Brain pericyte (primary cell): ENCODE results near the gene AADAT.

ENCODE experiments used
- DNase-seq: peaks from one replicate; pipeline ENCODE4 v3.0.0-alpha.2; 2012; ENCODE audit warnings: low read depth, low spot score

The AADAT gene

DNA sequence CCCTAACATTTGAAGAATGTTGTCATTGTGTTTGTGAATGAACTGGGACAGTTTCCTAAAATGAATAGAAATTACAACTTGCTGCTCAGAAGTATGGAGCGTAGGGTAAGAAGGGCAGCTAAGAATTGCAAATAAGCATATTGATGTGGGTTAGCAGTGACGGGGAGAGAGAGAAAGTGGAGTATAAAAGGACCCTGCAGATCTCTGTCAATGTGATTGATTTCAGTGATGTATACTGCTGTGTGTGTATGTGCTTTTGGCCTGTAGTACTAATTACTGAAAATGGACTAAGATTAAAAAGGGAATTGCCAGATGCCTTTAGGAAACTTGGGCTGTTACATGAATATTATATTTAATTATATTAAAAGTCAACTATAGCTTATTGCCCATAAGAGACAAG is 55.8 kb downstream of the AADAT start:
- no peak for DNase-seq

DNA sequence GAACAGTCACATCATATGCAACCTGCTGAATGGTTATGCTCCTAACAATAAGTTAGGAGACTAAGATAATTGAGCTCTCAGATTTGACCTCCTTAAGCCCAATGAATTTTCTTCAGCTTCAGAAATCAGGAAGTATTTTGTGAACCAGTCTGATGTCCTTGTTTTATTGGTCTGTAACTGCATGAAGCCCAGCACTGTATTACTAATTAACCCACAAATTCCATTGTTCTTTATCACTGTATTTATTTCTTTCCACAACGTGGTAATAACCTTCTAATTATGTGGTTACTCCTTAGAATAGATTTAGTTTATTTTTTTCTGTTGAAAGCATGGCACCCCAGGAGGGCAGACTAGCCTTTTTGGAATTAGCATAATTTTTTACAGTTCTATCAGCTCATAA is 59.6 kb downstream of the AADAT start:
- no peak for DNase-seq

DNA sequence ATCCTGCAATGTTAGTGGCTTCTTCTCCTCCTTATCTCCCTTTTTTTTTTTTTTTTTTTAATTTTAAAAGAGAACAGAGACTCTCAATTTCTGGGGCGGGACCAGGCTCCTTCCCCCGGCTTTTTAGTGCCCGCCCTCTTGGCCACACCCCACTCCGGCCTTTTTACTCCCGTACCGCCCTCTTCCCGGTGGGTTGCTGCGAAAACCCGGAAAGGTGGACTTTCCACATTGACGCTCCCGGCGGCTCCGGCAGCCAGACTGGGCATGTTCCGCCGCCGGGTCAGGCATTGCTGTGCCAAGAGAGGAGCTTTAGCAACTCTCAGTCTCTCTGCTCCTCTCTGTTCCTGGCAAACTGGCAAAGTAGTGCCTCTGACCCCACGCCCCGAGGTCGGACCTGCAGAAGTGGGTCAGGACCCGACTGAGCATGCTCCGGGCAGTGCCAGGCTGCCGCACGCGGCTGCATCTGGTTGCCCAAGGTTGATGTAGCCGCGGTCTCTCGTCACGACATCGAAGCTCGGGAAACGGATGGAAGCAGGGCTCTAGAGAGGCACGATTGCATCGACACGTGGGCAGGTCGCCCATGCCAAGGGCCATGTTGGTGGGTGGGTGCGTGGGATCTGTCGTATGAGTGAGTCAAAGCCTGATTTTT is 62.5 kb downstream of the AADAT start:
- peak; percentile 87 for DNase-seq

DNA sequence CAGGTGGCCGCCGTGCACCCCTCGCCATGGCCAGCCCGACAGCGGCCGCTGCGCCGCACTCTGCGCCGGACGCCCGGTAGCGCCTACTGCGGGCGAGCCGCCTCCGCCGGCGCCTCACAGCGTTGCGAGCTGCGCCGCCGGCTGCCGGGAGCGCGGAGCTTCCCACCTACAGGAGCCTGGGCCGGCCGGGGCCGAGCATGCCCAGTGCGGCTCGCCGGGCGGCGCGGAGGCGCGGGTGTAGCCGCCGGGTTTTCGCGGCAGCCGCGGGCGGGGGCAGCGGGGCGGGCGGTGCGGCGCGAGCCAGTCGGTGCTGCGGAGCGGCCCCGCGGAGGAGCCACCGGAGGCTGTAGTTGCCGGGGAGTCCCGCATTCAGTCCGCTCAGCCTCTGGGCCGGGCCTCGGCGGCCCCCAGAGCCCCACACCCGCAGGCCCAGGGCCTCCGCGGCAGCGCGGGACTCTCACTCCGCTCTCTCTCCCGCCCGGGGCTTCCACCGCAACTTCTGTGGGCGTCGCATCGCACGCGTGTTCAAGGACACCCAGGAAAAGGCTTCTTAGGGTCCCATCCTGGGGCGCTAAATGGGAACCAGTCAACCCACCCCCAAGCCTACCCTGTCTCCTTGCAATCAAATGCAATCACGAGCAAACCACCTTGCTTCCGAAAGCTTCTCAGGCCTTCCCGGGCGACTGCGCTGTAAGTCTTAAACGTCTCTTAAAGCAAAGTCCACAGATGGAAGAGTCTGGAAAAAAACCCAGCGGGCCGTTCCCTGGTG is 63.3 kb downstream of the AADAT start, which contains the start of gene MFAP3L:
Gene MFAP3L (minus strand): TSS at position 143 of the 769 bp plus-strand sequence. CDS start 20,518 bp downstream, outside the sequence.
- peak; percentile 20 for DNase-seq

DNA sequence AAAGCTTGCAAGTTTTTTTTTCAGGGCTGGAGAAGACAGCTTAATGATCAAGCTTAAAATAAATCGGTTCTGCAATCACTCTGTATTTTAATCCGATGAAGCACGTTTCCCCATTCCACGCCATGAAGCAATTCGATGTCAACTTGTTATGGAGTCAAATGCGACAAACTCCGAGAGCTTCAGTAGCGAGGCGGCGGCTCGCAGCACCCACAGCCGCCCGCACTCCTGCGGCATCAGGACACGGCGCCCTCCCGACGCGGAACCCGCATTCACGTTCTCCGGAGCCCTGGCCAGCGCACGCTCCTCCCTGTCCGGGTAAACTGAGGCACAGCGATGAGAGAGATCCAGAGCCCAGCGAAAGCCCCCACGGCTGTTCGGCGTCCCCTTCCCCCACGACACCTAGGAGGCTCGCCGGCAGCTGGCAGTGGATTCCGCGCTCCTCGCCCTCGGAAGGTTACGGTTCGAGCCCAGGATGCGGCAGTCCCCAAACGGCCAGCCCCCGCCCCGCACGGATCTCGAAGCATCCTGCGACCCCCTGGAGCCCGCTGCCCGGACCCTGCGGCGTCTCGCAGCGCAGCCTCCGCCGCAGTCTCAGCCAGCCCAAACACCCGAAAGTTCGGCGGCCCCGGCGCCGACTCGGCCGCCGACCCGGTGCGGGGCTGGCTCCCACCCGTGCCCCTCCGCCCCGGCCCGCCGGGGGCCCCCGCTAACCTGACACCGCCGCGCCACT is 64.1 kb downstream of the AADAT start:
- no peak for DNase-seq

DNA sequence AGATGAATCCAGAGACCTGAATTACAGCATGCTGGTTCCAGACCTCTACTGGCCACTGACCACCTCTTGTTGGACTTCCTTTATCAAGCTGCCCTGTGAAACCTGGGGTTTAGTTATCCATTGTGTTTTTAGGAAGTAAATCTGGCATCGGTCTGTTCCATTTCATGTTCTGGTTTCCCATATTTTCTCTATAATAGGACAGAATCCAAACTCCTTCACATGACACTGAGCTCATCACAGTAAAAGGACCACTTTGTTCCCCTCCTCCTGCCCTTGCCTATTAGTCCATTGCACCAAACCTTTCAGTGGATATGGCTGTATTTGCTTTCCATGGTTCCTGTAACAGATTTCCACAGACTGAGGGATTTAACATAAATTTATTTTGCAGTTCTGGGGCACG is 67.5 kb downstream of the AADAT start:
- no peak for DNase-seq

DNA sequence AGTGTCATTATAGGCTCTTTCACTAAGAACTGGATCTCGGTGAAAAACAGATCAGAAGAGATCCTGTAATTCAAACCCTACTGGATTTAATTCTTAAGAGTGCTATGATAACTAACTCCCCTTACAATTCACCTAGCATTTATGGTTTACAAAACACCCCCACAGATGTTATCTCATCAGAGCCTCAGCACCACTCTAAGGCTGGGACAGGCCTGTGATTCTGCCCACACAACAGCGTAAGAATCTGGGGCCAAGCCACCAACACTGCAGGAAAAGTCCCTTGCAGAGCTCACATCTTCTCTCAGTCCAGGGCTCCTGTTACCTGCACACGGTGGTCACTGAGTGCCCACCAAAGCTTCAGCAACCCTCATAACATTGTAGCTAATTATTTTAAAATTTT is 72.5 kb downstream of the AADAT start:
- no peak for DNase-seq

DNA sequence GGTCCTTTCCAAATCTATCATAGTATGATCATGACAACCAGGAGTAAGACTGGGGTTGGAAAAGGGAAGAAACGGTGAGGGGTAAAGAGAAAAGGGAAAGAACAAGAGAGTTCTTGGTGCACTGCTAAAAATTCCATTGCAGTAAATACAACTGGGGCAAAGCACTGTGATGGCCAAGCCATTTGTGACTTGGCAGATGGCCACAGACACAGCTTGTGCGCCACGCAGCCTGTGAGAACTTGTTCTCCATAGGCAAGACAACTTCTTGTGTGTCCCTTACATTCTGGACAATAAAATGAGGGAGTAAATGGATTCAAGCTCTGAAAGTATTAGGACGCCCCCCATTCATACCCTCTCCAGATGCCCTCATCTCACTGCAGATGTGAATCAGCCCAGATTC is 74.5 kb downstream of the AADAT start:
- no peak for DNase-seq

DNA sequence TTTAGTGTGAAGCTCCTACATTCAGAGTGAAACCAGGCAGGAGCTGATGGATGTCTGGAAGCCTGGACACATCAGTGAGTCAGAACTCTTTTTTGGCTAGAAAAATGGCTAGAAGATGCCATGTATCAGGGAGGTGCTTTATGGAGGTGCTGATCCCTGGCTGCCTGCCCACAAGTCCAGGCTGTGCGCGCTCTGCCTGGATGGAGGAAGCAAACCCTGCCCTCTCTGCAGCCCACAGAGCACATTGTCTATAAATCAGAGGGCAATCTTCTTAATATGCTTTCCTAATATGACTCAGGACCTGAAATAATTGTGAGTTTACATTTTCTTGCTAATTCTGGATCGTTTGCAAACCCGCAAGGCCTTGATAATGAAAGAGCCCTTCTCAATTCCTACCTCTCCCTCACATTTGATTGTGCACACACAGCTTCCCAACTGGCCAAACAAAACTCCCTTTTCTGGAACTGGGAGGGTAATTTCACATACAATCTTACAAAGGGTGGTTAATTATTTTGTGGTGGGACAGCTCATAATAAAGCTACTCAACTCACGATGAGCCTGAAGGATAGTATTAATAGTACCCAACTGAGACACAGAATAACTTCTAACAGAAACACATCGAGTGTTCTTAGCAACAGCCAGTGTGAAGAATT is 75.3 kb downstream of the AADAT start:
- DNase-seq: no peak

DNA sequence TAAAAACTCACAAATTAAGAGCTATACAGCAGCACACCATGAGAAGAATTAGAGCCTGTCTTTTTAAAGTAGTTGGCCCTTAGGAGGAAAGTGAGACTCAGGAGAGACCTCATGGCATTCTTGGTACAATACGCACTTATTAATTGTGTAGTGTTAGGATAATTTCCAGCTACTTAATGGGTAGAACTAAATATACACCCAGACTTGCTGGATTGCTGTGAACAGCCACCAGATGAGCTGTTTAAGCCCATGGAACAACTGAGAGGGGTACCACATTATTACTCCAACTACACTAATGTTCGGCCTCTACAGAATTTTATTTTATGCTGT is 77.2 kb downstream of the AADAT start:
- DNase-seq: no peak

DNA sequence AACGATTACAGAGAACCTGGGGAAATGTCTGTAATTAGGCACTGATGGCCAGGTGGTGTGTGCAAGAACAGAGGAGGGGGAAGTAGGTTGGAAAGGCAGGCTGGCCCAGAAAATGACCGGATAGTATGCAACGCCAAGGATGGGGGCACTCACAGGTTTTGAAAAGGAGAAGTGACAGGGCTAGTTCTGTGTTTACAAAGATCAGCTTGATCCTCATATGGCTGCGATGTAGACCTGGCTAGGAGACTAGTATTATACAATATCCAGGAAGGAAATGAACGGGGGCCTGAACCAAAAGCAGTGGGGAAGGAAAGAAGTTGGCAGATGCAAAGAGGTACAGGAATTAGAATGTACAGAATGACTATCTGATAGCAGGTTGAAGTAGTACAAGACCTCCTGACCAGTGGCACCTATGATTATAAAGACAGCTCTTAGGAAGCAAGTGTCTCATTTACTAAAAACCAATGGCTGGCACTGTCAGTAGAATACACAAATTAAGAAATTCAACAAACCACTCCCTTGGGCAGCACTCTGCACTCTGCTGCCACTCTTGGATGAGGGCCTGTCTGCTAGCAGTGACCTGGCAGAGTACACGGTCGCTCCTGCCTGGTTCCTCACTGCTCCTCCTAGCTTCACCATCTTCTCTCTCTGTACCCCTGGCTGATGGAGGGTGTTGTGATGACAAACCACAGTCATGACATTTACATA is 77.7 kb downstream of the AADAT start:
- DNase-seq: no peak
